GM19328 (cell line): ENCODE measurements around the gene TMTC2.

Experiments
- ATAC-seq: cut with Tn5 transposase; IDR thresholded peaks from one replicate; pipeline ENCODE4 v1.9.1; 2021; ENCODE audit warnings: mild to moderate bottlenecking, moderate library complexity; ENCODE audit not compliant: unreplicated experiment

Gene TMTC2

DNA sequence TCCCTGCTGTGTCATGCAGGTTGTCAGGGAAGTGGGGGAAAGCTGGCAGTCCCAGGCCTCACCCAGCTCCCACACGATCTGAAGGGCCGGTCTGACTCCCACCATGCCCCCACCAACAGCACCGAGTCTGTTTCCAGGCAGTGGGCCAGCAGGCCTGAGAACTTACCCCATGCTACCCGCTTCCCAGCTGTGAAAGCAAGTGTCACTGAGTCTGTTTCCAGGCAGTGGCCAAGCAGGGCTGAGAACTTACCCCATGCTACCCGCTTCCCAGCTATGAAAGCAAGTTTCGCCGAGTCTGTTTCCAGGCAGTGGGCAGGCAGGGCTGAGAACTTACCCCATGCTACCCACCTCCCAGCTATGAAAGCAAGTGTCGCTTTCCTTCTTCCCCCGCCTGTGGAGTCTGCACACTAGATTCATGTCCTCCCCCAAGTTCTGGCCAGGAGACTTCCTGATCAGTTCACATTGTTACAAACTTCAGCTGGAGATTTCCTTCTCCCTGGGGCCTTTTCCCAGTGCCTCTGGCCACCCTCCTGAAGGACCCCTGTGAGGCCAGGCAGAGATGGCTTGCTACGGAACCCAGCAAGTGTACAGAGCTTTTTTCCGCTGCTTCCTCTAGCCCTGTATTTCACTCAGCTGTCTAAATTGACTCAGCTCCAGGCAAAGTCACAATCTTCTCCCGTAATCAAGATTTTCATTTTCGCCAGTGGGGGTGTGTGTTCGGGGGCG, 435.4 kb downstream of the TMTC2 start:
- no peak for ATAC-seq

GRCh38 chr12:83122623-83122934, 435.9 kb downstream of the TMTC2 start:
- no peak for ATAC-seq

DNA sequence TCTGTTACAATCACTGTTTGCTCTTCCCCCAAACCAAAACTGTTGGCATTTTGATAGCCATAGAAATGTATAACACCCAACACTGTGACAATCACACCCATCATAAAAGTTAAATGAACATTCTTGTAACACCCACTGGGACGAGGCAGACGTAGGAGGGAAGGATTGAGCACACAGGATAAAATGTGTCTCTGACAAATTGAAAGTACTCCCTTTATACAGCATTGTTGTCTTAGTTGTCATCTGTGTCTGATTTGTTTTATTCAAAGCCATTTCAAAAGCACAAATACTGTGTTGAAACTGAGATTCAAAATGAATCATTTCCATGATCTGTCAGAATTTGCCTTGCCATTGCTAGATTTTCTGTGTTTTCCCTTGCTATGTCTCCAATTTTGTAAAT, 436.3 kb downstream of the TMTC2 start:
- ATAC-seq = no peak

- ATAC-seq = no peak
Observed at GRCh38 chr12:83128540-83128939, 441.8 kb downstream of the TMTC2 start.

GRCh38 chr12:83130178-83130577, 443.5 kb downstream of the TMTC2 start:
- no peak for ATAC-seq

DNA sequence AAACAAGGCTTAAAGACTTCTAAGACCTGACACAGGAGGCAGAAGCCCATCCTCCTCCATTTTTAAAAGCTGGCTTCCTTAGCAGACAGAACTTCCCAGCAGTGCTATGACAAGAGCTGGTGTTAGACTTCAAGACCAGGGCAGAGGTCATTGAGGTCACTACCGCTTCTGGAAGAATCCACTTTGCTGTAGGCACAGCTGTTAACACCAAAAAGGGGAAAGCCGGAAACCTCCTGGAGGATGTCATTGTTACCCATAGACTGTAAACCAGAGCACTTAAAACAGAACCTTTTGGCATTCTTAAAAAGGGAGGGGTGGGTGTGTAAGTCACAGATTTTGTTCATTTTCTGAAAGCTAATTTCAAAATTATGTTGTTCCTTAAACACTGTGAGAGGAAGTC, 445.7 kb downstream of the TMTC2 start:
- ATAC-seq = no peak

DNA sequence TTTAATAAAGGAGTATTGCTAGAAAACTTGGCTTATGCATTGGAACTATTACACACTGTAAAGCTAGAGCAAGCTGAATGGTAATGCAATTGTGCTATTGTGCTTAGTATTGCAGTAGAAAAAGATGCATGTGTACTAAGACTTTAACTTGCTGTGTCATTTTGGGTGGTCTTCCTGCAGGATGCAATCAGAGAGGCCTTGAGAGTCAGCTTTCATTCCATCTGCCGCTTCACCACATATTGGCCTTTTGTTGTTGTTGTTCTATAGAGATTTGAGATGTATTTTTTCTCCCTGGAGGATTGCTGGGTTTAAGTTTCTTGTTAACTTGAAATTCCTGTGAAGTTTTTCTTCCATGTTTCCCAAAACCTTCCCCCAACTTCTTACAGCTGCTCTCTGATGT, 449.7 kb downstream of the TMTC2 start:
- ATAC-seq = no peak

DNA sequence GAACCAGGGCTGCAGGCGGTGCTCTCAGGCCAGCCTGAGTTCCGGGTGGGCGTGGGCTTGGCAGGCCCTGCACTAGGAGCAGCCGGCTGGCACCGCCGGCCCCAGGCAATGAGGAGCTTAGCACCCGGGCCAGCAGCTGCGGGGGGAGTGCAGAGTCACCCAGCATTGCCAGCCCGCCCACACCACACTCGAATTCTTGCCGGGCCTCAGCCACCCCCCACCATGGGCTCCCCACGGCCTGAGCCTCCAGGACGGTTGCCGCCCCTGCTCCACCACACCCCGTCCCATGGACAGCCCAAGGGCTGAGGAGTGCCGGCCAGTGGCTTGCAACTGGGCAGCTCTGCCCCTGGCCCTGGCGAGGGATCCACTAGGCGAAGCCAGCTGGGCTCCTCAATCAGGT, 453.4 kb downstream of the TMTC2 start:
- no peak for ATAC-seq

GRCh38 chr12:83141460-83141994, 454.8 kb downstream of the TMTC2 start:
- no peak for ATAC-seq

GRCh38 chr12:83142914-83143313, 456.2 kb downstream of the TMTC2 start:
- no peak for ATAC-seq

- ATAC-seq = no peak
Observed at GRCh38 chr12:83143950-83144349, 457.2 kb downstream of the TMTC2 start.

DNA sequence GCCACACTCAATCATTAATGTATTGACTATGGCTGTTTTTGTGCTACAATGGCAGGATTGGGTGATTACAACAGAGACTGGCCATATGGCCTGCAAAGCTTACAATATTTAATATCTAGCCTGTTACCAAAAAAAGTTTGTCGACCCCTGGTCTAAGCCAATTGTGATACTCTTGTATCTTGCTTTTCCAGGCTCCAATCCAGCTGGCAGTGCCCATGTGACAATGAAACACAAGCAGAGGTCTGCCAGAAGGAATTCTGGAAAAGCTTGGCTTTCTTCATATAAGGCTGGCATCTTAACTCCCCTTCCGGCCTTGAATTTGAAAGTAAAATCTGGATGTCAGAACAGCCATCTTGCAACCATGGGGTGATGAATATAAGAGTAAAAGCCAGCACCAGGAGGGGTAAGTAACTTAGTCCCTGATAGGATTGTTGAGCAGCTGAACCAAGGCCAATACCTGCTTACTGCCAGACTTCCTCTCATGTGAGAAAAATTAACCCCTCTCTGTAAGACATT, 458.7 kb downstream of the TMTC2 start:
- no peak for ATAC-seq

- ATAC-seq = no peak
Observed at GRCh38 chr12:83147341-83147740, 460.6 kb downstream of the TMTC2 start.

- ATAC-seq = no peak
Observed at GRCh38 chr12:83149987-83150386, 463.3 kb downstream of the TMTC2 start.

DNA sequence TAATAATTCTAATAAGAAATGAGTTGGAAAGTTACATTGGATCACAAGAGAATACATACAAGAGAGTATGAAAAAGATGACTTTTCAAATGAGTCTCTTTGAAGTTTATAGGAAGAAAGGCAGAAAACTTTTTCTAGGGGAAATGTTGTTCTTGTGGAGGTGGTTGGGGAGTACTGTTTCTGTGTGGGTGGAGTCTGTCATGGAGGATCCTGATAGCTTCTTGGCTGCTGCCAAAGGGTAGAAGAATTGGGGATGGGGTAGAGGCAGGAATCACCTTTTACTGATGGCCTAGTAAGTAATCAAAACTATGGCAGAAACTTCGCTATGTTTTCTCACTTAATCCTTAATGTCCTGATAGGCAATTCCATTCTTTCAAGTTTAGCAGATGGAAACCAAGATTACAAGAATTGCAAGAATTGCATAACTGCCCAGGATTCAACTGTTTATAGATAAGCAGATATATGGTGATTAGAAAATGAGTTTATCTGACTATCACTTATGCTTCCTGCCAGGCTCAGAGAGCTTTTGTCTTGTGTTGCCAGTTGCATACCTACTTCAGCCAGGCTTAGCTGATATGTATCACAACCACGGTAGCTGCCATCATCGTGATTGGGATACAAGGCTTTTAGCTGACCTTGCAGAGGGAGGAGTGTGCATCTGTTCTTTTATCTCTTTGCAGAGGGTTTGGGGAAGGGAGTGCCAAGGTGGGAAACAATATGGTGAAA, 463.9 kb downstream of the TMTC2 start:
- ATAC-seq = no peak

DNA sequence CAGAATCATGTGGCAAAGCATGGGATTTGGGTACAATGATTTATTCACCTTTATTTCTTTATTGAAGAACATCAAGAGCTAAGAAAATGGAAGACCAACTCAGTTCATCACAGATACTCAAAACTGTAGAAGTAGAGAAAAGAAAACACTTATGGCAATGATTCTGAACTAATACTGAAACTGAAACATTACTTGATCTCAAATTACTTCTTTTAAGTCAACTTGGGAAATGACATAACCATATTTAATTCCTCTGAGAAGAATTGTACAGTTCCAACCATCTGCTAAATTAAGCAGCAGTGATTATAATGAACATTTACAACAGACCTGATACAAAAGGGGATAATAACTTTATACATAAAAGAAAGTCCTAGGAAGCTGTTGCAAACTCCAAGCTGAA, 466.5 kb downstream of the TMTC2 start:
- no peak for ATAC-seq

GRCh38 chr12:83156815-83157214, 470.1 kb downstream of the TMTC2 start:
- ATAC-seq = no peak

DNA sequence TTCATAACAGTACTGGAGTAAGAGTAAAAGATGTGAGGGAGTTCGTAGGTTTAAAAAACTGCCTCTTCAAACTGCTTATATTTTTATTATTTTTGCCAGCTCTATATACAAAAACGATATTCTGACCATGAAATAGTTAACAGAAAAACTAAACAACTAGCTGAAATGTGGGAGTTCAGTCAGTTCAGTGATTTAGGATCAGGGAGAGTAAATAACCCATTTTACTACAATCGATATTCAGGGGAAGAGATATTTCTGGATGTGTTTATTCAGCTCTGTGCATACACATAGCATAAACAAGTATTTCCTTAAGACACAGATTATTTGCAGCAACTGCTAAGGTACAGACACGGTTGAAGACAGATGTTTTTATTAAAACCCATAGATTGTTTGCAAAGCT, 470.9 kb downstream of the TMTC2 start:
- ATAC-seq = no peak

DNA sequence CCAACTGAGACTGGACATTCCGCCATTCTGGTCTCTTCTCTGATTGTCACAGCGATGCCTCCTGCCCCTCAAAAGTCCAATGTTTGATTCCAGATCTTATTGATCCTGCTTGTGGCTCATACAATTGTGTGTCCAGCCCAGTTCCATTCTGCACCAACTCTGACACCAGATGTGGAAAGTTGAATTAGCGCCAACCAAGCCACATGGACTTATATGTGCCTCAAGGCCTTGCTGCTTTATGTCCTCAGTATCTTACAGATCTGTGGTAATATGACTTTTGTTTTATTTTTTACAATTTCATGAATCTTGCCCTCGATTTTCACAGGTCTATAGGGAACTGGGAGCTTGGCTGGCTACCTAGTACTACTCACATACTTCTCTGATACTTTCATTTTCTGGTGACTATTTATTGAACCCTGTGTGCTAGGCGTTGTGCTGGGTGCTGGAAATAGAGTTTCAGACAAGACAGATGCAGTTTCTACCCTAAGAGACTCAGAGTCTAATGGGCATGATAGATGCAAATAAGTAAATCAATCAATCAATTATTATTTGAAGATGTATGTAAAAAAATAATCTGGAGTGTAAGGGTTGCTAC, 472.0 kb downstream of the TMTC2 start:
- ATAC-seq = no peak

DNA sequence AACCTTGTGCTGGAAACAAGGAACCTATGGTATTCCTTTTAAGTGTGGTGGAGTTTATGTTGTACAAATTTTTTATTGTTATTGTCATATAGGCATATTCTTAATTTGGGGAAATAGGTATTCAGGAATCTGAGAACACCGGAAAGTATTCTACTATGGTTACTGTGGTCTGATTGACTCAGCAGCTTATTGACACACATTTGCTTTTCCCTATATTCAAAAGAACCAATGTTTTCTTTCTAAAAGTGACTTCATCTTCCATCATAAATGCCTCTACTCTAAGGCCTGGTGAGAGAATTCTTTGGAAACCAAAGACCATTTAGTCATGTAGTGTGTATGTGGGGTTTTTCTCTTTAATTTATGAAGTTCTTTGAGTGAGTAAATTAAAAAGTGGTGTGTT, 474.8 kb downstream of the TMTC2 start:
- no peak for ATAC-seq

GRCh38 chr12:83168751-83169150, 482.0 kb downstream of the TMTC2 start:
- no peak for ATAC-seq

DNA sequence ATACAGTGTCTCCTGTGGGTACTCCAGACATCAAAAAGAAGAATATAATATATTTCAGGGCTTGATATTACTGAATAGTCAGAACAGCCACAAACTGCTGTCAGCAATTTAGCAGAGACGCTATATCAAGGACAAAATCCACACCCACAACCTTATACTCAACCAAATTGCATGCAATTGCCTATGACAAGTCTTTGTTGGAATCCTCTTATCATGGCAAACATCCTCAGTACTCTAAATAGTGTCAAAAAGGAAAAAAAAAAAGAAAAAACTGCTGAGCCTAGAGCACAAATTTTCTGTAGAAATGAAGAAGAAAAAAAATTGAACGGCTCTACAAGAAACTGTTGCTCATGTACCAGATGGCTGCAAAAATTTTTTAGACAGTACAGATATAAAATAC, 485.7 kb downstream of the TMTC2 start:
- no peak for ATAC-seq
